Measurements from ENCODE around the gene GOLGA7B.

DNA sequence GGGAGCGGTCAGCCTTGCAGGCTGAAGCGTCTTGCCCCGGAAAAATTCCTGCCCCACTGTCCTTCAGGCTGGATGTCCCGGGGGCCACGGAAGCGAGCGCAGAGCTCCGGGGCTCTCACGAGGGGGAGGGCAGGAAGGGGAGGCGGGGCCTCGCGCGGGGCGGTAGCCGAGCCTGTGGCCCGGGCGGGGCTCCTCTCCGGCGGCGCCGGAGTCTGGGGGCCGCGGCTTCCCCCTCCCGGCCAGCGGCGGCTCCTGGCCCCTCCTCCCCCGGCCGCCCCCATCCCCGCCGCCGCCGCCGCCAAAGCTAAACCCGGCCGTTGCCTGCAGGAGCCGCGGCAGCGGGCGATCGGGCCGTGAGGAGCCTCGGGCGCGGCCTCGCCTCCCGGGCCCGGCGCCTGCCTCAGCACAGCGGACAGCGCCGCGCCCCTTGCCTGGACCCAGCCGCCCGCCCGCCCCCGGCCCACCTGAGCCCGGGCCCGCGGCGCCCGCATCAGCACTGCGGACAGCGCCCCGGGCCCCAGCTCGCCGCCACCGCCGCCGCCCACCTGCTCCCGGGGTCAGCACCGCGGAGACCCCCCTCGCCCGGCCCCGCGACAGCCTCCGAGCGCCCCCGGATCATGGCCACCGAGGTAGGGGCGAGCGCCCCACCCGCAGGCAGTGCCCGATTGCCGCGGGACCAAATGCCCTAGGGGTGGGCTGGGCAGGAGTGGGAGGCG, at the start of gene GOLGA7B:
- TF ChIP-seq ZNF274 (IDR thresholded peaks at IDR 0.05; ENCODE audit: low read depth, low read length) (no peak), SUZ12 (IDR thresholded peaks at IDR 0.05; ENCODE audit: extremely low read depth, insufficient read depth, insufficient read length) (no peak), YY1 (IDR thresholded peaks at IDR 0.05; ENCODE audit: insufficient read depth, insufficient read length) (no peak)

Measured in NT2/D1 (cell line).